ENCODE results near the gene EVPL. TPM values are rescaled to one million over a fixed set of nuclear protein-coding genes. Genes with fewer than 3 reads are reported as not detected.
A peak's percentile ranks its signal among the peaks of the same experiment; 100 is the strongest.

EVPL gene
- total RNA-seq, 2 experiments from 2014 or later: 0.04 to 0.16 TPM

- H3K27me3 Mint-ChIP-seq: no peaks in the 10 kb centered on the region
- H3K4me3 Mint-ChIP-seq: peak overlapping the region; percentile 34
- intact Hi-C loops (cut with DNase I, micrococcal nuclease): no loop called here
- POLR2A ChIA-PET: interaction anchor here (0.5 to 0.6 kb wide), 2 partner anchors 16 to 121 kb away, joined by 3 to 7 read pairs; no protein-coding TSS in a partner anchor
- CTCF ChIA-PET: interaction anchor here (0.7 to 11.1 kb wide), 13 partner anchors 9 to 481 kb away, joined by 3 to 139 read pairs (median 4); partner anchors contain the start of genes ACOX1, TEN1 and TSEN54
- ATAC-seq: peak; percentile 71
- peak; percentile 63 for DNase-seq
- H3K9me3 Mint-ChIP-seq (ENCODE audit: low read depth): no peaks in the 10 kb centered on the region
- no peaks in the 10 kb centered on the region for H3K36me3 Mint-ChIP-seq (ENCODE audit: low read depth)
- peak overlapping the region; percentile 87 for H3K27ac Mint-ChIP-seq
- H3K4me1 Mint-ChIP-seq: peaks cover 14% of the 10 kb centered on the region
Measured at GRCh38 chr17:75996665-75997590, 30.2 kb downstream of the EVPL start.

DNA sequence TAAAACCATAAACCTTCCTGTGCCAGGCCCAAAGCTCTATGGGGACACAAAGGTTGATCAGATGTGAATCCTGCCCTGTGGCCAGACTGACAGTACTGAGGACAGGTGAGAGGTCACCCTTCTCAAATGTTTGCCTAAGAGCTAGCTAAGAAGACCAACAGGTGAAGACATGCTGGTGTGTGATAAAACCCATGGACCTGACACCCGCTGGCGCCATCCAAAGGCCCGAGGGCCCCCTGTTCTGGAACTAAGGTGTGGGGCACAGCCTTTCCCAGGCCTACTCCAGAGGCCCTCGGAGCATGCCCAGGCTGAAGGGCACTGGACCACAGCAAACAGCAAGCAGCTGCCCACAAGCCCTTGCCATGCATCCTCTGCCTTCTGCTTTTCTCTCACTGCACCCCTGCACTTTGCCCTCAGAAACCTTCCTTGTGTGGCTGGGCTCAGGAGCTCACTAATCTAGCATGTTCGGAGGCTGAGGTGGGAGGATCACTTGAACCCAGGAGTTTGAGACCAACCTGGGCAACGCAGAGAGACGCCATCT lies 31.7 kb downstream of the EVPL start:
- Mint-ChIP-seq H3K27me3 (no peaks in the 10 kb centered on the region), H3K36me3 (ENCODE audit: low read depth) (no peaks in the 10 kb centered on the region), H3K9me3 (ENCODE audit: low read depth) (no peaks in the 10 kb centered on the region), H3K4me1 (peaks cover 14% of the 10 kb centered on the region), H3K27ac (no peak overlapping the region), H3K4me3 (no peak overlapping the region)
- intact Hi-C loops (cut with DNase I, micrococcal nuclease): no loop called here
- CTCF ChIA-PET: interaction anchor here (2.8 to 11.1 kb wide), 2 partner anchors 10 to 17 kb away, joined by 10 to 139 read pairs; no protein-coding TSS in a partner anchor
- POLR2A ChIA-PET: no interaction called here
- no peak for DNase-seq
- no peak for ATAC-seq

- ChIA-PET POLR2A (no interaction called here), CTCF (interaction anchor here (2.8 to 11.1 kb wide), 2 partner anchors 11 to 18 kb away, joined by 10 to 139 read pairs; no protein-coding TSS in a partner anchor)
- Mint-ChIP-seq H3K4me1 (peaks cover 14% of the 10 kb centered on the region), H3K27ac (no peak overlapping the region), H3K9me3 (ENCODE audit: low read depth) (no peaks in the 10 kb centered on the region), H3K27me3 (no peaks in the 10 kb centered on the region), H3K4me3 (no peak overlapping the region), H3K36me3 (ENCODE audit: low read depth) (no peaks in the 10 kb centered on the region)
- DNase-seq (no peak), ATAC-seq (no peak)
- intact Hi-C loops (cut with DNase I, micrococcal nuclease): no loop called here
Measured at GRCh38 chr17:75994802-75995370, 32.2 kb downstream of the EVPL start.

DNA sequence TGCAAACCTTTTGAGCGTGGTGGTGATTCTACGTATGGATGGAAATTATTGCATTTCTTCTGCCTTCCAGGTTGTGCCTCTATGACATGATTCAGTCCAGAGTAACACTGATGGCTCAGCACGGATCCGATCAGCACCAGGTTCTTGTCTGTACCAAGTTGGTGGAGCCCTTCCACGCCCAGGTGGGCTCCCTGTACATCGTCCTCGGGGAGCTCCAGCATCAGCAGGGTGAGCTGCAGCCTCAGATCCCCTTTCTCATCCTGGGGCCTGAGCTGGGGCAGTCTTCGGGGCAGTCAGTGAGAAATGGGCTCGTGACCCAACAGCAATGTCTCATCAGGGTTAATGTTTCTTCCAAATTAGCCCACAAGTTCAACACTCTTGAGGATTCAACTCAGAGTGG lies 35.7 kb downstream of the EVPL start:
- no peaks in the 10 kb centered on the region for H3K9me3 Mint-ChIP-seq (ENCODE audit: low read depth)
- H3K27ac Mint-ChIP-seq: no peak overlapping the region
- ATAC-seq: no peak
- H3K4me3 Mint-ChIP-seq: no peak overlapping the region
- no peaks in the 10 kb centered on the region for H3K27me3 Mint-ChIP-seq
- ChIA-PET CTCF (interaction anchor here (0.9 to 2.2 kb wide), 2 partner anchors 9 to 11 kb away, joined by 3 to 5 read pairs; no protein-coding TSS in a partner anchor), POLR2A (no interaction called here)
- no peaks in the 10 kb centered on the region for H3K36me3 Mint-ChIP-seq (ENCODE audit: low read depth)
- DNase-seq: no peak
- H3K4me1 Mint-ChIP-seq: peaks cover under 1% of the 10 kb centered on the region
- intact Hi-C loops (cut with DNase I, micrococcal nuclease): no loop called here

DNA sequence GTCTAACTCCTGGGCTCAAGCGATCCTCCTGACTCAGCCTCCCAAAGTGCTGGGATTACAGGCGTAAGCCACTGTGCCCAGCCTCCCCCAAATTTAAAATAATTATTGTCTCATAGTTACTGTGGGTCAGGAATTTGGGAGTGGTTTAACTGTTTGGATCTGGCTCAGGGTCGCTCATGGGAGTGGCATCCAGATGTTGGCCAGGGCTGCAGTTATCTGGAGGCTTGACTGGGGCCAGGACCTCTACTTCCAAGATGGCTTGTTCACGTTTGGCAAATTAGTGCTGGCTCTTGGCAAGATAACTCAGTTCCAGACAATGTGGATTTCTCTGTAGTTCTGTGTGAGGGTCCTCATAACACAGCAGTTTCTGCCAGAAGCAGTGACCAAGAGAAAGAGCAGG lies 40.1 kb downstream of the EVPL start:
- peaks cover 3% of the 10 kb centered on the region for H3K4me1 Mint-ChIP-seq
- ATAC-seq: no peak
- ChIA-PET CTCF (no interaction called here), POLR2A (no interaction called here)
- intact Hi-C loops (cut with DNase I, micrococcal nuclease): no loop called here
- H3K9me3 Mint-ChIP-seq (ENCODE audit: low read depth): no peaks in the 10 kb centered on the region
- no peak overlapping the region for H3K4me3 Mint-ChIP-seq
- no peak for DNase-seq
- H3K36me3 Mint-ChIP-seq (ENCODE audit: low read depth): no peaks in the 10 kb centered on the region
- no peaks in the 10 kb centered on the region for H3K27me3 Mint-ChIP-seq
- no peak overlapping the region for H3K27ac Mint-ChIP-seq

DNA sequence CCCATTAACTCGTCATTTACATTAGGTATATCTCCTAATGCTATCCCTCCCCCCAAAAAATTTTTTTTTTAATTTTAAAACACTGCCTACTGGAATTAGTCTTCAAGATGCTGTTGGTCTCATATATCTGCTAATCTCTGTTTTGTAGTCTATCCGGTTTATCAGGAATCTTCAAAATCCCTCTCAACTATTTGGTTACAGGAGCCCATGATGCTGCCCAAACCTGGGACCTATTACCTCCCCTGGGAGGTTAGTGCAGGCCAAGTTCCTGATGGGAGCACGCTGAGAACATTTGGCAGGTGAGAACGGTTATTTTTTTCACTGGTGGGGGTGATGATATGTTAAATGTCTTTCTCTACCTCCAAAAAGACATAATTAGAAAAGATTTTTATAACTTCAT lies 41.1 kb downstream of the EVPL start:
- ChIA-PET CTCF (no interaction called here), POLR2A (no interaction called here)
- no peaks in the 10 kb centered on the region for H3K36me3 Mint-ChIP-seq (ENCODE audit: low read depth)
- no peaks in the 10 kb centered on the region for H3K9me3 Mint-ChIP-seq (ENCODE audit: low read depth)
- DNase-seq (no peak), ATAC-seq (no peak)
- no peak overlapping the region for H3K4me3 Mint-ChIP-seq
- peaks cover 3% of the 10 kb centered on the region for H3K4me1 Mint-ChIP-seq
- H3K27ac Mint-ChIP-seq: no peak overlapping the region
- intact Hi-C loops (cut with DNase I, micrococcal nuclease): no loop called here
- no peaks in the 10 kb centered on the region for H3K27me3 Mint-ChIP-seq

DNA sequence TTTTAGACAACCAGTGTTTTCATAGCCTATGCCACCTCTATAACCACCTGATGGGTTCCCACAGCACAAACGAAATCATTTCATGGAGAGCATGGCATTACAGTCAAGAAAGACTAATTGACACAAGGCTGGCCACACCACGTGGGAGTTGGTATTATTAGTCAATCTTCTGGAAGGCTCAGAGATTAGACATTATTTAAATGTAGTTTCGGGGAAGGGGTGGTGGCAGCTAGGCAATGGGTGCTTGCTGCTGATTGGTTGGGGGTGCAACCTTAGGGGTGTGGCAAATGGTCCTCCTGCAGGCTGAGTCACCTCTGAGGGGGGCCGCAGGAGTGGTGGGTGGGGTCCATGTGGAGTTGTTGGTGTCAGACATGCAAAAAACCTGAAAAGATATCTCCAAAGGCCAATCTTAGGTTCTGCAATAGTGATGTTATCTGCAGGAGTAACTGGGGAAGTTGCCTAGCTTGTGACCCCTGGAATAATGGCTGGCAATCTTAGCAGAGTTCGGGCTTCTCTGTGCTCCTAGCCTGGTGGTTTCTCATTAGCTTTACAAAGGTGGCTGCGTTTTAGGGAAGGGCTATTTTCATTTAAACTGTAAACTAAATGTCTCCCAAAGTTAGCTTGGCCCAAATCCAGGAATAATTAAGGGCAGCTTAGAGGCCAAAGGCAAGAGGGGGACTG lies 43.5 kb downstream of the EVPL start:
- no peak overlapping the region for H3K4me3 Mint-ChIP-seq
- POLR2A ChIA-PET: no interaction called here
- intact Hi-C loops (cut with DNase I, micrococcal nuclease): no loop called here

DNA sequence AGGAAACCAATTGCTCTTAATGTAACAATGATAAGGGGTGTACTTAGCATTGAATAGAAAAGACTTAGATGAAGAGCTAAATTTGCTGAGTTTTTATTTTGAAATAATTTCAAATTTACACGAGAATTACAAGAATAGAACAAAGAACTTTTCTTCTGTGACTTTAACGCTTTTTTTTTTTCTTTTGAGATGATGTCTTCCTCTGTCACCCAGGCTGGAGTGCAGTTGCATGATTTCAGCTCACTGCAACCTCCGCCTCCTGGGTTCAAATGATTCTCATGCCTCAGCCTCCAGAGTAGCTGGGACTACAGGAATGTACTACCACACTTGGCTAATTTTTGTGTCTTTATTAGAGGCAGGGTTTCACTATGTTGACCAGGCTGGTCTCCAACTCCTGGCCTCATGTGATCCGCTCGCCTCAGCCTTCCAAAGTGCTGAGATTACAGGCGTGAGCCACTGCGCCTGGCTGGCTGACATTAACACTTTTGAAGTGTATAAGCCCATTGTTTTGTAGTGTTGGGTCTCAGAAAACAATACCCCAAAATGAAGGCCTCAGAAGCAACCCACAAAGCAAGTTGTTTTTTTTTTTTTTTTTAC lies 46.0 kb downstream of the EVPL start:
- Mint-ChIP-seq H3K9me3 (ENCODE audit: low read depth) (no peaks in the 10 kb centered on the region), H3K27me3 (no peaks in the 10 kb centered on the region), H3K4me1 (peaks cover 26% of the 10 kb centered on the region), H3K4me3 (peak overlapping the region; percentile 89), H3K36me3 (ENCODE audit: low read depth) (peaks cover 7% of the 10 kb centered on the region), H3K27ac (peak overlapping the region; percentile 94)
- ATAC-seq: no peak
- intact Hi-C loops (cut with DNase I, micrococcal nuclease): no loop called here
- ChIA-PET POLR2A (interaction anchor here (0.6 to 0.7 kb wide), 3 partner anchors 16 to 135 kb away, joined by 4 to 7 read pairs (median 6); no protein-coding TSS in a partner anchor), CTCF (interaction anchor here (0.6 to 1.3 kb wide), 6 partner anchors 18 to 330 kb away, joined by 3 to 6 read pairs (median 4); no protein-coding TSS in a partner anchor)
- DNase-seq: no peak

More for the DNA sequence above, 43.5 kb downstream of the EVPL start:
- DNase-seq (no peak), ATAC-seq (no peak)
- no peaks in the 10 kb centered on the region for H3K9me3 Mint-ChIP-seq (ENCODE audit: low read depth)
- H3K27me3 Mint-ChIP-seq: no peaks in the 10 kb centered on the region
- peaks cover 10% of the 10 kb centered on the region for H3K4me1 Mint-ChIP-seq
- CTCF ChIA-PET: interaction anchor here (1.1 kb wide), 1 partner anchor 31 kb away, joined by 3 read pairs; no protein-coding TSS in a partner anchor
- peak overlapping the region; percentile 59 for H3K27ac Mint-ChIP-seq
- H3K36me3 Mint-ChIP-seq (ENCODE audit: low read depth): no peaks in the 10 kb centered on the region

GRCh38 chr17:75980188-75981018 lies 46.7 kb downstream of the EVPL start:
- Mint-ChIP-seq H3K27ac (peak overlapping the region; percentile 94), H3K4me3 (peak overlapping the region; percentile 89), H3K9me3 (ENCODE audit: low read depth) (no peaks in the 10 kb centered on the region), H3K36me3 (ENCODE audit: low read depth) (peaks cover 7% of the 10 kb centered on the region), H3K4me1 (peaks cover 30% of the 10 kb centered on the region), H3K27me3 (no peaks in the 10 kb centered on the region)
- intact Hi-C loops (cut with DNase I, micrococcal nuclease): no loop called here
- no peak for DNase-seq
- CTCF ChIA-PET: interaction anchor here (0.7 to 1.3 kb wide), 6 partner anchors 19 to 331 kb away, joined by 3 to 6 read pairs (median 4); no protein-coding TSS in a partner anchor
- no peak for ATAC-seq
- POLR2A ChIA-PET: interaction anchor here (0.6 to 1.0 kb wide), 6 partner anchors 9 to 197 kb away, joined by 3 to 7 read pairs (median 4); no protein-coding TSS in a partner anchor

GRCh38 chr17:75979705-75980187 lies 47.4 kb downstream of the EVPL start:
- intact Hi-C loops (cut with DNase I, micrococcal nuclease): loop anchor here (1.0 to 5.0 kb wide), 17 partner anchors 26 to 758 kb away; partner anchors contain the start of genes FBF1 (in 2 of the 2), EXOC7 (in 1 of the 2), MFSD11 (in 1 of the 2) and RECQL5 (in 1 of the 2)
- no peak for DNase-seq

More at GRCh38 chr17:75979705-75980187, 47.4 kb downstream of the EVPL start:
- Mint-ChIP-seq H3K4me1 (peaks cover 30% of the 10 kb centered on the region), H3K9me3 (ENCODE audit: low read depth) (no peaks in the 10 kb centered on the region), H3K36me3 (ENCODE audit: low read depth) (peaks cover 9% of the 10 kb centered on the region), H3K27ac (peak overlapping the region; percentile 94), H3K4me3 (peak overlapping the region; percentile 89), H3K27me3 (no peaks in the 10 kb centered on the region)
- POLR2A ChIA-PET: interaction anchor here (0.6 to 1.0 kb wide), 3 partner anchors 8 to 197 kb away, joined by 3 to 4 read pairs (median 3); no protein-coding TSS in a partner anchor
- ATAC-seq: peak; percentile 35
- CTCF ChIA-PET: interaction anchor here (0.7 to 1.3 kb wide), 3 partner anchors 19 to 136 kb away, joined by 3 to 4 read pairs (median 4); no protein-coding TSS in a partner anchor

All from activated CD4-positive, alpha-beta T cell treated with anti-CD3 and anti-CD28 coated beads for 36 hours (primary cell).